ENCODE data around the gene NAV2.

NAV2 gene

GRCh38 chr11:19864141-19865140, 151.8 kb downstream of the NAV2 start:
- DNase-seq (ENCODE audit: low read depth in 2 of 2, low spot score in 1 of 2) = no peak

DNA sequence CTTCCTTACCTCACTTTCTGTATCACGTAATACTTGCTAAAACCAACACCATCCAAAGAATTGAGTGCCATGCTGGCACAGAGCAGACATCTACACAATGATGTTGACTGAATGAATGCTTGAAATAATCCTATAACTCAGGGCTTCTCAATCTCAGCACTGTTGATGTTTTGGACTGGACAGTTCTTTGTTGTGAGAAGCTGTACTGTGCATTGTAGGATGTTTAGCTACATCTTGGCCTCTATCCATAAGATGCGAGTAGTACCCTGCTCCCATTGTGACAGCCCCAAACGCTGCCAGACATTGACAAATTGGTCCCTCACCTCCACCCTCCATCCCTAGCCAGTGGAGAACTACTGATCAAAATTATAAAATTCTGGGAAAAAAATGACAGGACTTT, 153.4 kb downstream of the NAV2 start:
- DNase-seq (ENCODE audit: low read depth in 2 of 2, low spot score in 1 of 2) = no peak

- no peak for DNase-seq (ENCODE audit: low read depth in 2 of 2, low spot score in 1 of 2)
Measured at GRCh38 chr11:19866521-19866920, 153.9 kb downstream of the NAV2 start.

DNA sequence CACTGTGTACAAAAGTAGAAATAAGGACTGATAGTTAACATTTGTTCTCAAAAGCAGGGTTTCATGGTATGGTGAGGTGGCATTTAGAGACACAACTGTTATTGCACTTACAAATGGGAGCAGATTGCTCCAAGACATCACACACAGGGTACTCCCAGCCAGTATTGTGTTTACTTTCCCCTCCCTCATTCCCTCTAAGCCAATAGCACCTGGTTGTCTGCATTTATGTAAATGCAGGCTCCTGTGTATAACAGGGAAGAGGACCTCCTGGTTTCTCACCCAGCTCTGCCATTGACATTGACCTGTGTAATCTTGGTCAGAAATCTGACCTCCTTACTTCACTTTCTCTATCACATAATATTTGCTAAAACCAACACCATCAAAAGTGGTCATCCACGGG, 154.4 kb downstream of the NAV2 start:
- DNase-seq (ENCODE audit: low read depth in 2 of 2, low spot score in 1 of 2) = no peak

DNA sequence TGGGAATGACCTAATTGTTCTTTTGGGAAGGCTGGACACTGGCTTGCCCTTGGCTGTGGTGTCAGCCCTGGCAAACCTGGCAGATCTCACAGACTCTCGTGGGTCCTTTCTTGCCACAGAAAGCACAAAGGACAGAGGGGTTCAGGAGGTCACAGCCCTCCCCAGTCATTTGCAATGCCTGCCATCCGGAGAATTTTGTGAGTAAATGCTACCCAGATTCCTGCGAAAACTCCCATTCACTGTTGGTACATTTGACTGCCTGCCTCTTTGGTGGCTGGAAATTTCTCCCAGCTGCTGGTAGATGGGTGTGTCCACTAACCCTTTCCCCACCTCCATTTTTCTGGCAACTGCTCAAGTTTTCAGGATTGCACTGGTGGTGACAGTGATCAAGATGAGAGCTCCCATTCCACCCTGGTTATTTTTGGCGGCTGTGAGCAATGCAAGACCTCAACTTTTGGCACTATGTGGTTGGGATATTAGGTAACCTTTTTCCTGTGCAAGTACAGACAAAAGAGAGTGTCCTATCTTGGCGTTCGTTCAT, 155.7 kb downstream of the NAV2 start:
- no peak for DNase-seq (ENCODE audit: low read depth in 2 of 2, low spot score in 1 of 2)

DNA sequence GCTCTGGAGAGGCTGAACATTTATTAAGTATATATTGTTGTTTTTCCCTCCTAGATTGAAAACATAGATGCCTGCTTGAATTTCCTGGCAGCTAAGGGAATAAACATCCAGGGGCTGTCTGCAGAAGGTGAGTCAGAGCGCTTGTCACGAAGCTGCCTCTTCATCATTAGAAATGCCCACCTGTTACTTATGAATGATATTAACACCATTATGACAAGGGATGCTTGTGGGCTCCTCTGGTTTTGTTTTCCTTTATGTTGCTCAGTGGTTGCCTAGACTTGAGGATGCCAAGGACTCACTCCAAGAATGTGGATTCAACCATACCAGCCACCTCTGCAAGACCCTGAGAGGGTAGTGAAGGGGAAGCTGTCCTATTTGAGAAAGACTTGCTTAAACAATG, 156.2 kb downstream of the NAV2 start:
- no peak for DNase-seq (ENCODE audit: low read depth in 2 of 2, low spot score in 1 of 2)

- no peak for DNase-seq (ENCODE audit: low read depth in 2 of 2, low spot score in 1 of 2)
Measured at GRCh38 chr11:19869466-19869865, 156.8 kb downstream of the NAV2 start.

DNA sequence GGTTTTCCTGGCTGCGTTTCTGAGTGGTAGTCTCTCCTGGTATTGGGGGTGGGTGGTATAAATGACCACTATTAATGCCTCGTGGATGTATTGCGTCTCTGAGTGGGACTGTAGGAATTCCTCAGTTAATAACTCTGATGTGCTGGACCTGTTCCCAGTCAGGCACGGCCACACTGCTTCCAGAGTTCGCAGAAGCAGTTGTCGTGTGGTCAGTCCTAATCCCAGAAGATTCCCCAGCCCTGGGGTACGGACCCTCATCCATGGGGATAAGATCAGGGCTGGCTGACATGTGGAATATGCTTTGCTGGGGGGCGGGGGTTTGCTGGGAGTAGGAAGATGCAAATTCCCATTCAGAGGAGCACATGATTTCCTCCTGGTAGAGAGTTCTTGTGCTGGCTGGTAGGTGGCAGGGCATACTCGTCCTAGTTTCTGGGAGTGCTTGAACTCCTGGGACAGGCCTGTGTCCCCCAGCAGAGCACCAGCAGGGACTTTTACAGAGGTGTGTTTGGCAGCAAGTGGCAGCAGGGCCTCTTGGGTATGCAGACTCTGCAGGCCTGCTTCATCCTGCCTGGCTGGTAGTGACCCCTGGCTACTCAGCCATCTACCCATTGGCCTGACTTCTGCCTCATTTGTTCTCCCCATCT, 157.4 kb downstream of the NAV2 start:
- DNase-seq (ENCODE audit: low read depth in 2 of 2, low spot score in 1 of 2) = no peak

DNA sequence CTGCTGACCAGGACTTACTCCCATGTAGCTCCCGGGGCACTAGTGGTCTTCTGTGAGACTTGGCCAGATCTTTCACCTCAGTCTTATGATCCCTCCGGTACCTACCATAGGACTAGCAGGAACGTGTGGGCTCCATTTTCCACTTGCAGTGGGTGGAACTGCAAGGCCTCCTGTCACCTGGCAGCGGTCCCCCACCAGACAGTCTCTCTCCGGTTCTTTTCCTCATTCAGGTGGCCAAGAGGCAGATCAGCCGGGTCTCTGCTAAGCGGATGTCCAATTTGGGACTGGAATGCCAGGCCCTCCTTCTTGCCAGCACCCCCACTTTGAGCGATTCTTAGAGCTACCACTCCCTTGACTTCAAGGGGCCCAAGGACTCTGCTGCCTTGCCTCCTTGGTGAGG, 158.9 kb downstream of the NAV2 start:
- no peak for DNase-seq (ENCODE audit: low read depth in 2 of 2, low spot score in 1 of 2)

GRCh38 chr11:19872512-19873145, 160.0 kb downstream of the NAV2 start:
- DNase-seq (ENCODE audit: low read depth in 2 of 2, low spot score in 1 of 2) = no peak

GRCh38 chr11:19873730-19874129, 161.1 kb downstream of the NAV2 start:
- DNase-seq (ENCODE audit: low read depth in 2 of 2, low spot score in 1 of 2) = no peak

- no peak for DNase-seq (ENCODE audit: low read depth in 2 of 2, low spot score in 1 of 2)
Measured at GRCh38 chr11:19874266-19874665, 161.6 kb downstream of the NAV2 start.

DNA sequence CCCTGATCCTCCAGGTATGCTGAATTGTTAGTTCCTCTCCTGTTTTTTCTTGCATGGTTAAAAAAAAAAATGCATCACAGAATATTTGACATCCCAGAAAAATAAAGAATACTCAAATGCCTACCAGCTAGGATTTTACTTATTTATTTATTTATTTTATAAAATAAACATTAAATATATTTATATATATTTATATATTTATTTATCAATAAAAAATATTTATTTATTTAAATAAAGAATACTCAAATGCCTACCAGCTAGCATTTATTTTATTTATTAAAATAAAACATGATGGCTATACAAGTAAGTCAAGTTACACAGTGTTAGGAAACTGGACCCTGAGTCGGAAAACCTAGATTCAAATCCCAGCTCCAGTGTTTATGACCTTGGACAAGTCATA, 164.1 kb downstream of the NAV2 start:
- no peak for DNase-seq (ENCODE audit: low read depth in 2 of 2, low spot score in 1 of 2)

DNA sequence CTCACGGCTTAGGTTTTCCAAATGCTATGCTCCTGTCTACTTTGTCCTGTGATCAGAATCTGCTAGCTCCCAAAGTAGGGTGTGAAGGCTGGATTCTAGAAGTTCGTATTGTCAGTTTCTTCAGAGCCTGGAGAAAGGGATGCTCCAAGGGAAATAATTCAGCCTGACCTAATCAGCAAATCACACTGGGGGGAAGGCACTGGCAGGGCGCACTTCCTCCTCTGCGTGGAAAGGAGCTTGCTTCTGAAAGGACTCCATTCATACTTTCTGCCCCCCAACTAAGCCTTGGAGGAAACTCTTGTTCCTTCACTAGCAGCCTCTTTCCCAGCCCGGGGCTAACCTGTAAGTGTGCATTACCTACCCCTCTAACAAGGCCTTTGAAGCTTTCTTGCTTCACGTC, 165.9 kb downstream of the NAV2 start:
- no peak for DNase-seq (ENCODE audit: low read depth in 2 of 2, low spot score in 1 of 2)

DNA sequence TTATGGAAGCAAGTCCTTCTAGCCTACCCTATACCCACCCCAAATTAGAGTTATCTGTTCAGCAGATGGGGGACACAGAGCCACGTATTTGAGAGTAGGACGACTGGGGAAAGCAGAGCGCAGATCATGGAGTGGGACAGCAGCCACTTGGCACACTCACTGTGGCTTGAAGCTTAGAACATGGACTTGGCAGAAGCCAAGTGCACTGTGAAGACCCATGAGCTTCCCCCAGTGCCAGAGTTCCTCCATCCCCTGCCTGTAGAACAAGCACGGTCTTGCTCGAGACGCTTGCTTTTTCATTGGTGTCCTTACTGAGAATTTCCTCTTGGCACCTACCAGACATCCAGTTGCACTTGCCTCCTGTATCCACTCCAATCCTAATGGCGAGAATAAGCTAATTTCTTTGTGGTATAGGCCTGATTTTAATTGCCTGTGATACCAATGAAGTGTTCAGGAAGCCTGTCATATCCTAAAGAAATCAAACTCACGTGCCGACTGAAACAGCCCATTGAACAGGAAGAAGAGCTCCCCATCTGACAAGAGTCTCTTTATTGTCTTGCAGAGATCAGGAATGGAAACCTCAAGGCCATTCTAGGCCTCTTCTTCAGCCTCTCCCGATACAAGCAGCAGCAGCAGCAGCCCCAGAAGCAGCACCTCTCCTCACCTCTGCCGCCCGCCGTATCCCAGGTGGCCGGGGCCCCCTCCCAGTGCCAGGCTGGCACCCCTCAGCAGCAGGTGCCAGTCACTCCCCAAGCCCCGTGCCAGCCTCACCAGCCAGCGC, 166.9 kb downstream of the NAV2 start:
- DNase-seq (ENCODE audit: low read depth in 2 of 2, low spot score in 1 of 2) = no peak

GRCh38 chr11:19880088-19880345, 167.4 kb downstream of the NAV2 start:
- DNase-seq (ENCODE audit: low read depth in 2 of 2, low spot score in 1 of 2) = no peak

DNA sequence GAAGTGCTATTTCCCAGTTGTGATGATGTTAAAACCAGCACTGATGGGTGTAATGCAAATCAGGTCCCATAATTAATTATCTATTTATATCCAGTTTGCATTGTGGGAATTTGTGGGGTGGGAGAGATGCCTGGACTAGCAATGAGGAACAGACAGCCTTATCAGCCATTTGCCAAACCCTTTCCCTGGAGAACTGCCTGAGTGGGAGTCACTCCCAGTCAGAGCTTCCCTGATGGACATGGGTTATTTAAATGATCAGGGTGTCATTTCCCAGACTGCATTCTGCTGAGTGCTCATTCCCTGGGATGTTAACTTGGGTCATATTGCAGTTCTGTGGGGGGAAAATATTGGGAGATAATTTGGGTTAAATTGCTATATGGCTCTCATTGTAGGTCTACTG, 168.5 kb downstream of the NAV2 start:
- no peak for DNase-seq (ENCODE audit: low read depth in 2 of 2, low spot score in 1 of 2)

- no peak for DNase-seq (ENCODE audit: low read depth in 2 of 2, low spot score in 1 of 2)
Measured at GRCh38 chr11:19882356-19882755, 169.7 kb downstream of the NAV2 start.

DNA sequence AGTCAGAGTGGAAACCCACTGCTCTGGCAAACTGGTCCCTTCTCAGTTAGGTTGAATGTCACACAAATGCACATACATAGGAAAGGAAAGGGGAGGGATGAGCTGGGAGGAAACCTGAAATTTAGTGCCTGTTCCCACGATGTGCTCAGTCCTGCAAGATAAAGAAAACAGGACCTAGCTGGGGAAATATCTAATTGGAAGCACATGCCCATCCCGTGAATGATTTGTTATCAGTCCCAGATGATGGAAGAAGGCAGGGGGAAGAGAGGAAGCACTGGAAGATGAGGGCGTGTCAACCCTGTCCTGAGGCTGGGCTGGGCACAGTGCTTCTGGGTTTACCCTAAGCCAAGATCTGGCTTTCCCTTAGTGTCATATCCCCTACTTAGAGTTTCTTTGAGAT, 173.9 kb downstream of the NAV2 start:
- no peak for DNase-seq (ENCODE audit: low read depth in 2 of 2, low spot score in 1 of 2)

DNA sequence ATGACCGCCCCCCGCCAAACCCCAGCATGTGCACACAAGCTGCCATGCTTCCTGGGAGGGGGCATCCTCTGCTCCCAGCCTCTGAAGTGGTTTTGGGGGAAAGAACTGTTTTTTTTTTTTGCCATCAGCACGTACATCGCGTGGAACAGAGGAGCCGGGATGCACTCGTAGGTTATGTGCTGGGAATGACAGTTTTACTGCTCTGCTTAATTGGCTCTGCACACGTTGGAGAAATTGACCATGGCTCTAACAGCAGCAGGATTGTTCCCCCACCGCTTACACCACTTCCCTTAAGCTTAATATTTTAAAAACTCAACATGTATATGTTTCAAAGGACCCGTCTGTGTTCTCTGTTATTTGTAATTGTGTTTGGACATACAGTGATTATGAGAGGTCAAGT, 175.2 kb downstream of the NAV2 start:
- DNase-seq (ENCODE audit: low read depth in 2 of 2, low spot score in 1 of 2) = no peak

GRCh38 chr11:19889531-19889930, 176.9 kb downstream of the NAV2 start:
- DNase-seq (ENCODE audit: low read depth in 2 of 2, low spot score in 1 of 2) = no peak

Data from stimulated activated CD8-positive, alpha-beta memory T cell treated with anti-CD3 and anti-CD28 coated beads, Interleukin-4, amount 100 ng/mL, for 1 hour (primary cell).